Spleen (tissue), 11 donors: Measurements from ENCODE around the gene C5orf58. TPM values are rescaled to one million over a fixed set of nuclear protein-coding genes. Genes with fewer than 3 reads are reported as not detected.

Source experiments
- DNase-seq: peaks from one replicate; pipeline ENCODE4 v3.0.0-alpha.2; 2020
- H3K27ac ChIP-seq, 8 donors: fragments of 200-600 bp; sonication (generic) in 7 of 8; 1 replicate in 4 of 8; 2 replicates in 4 of 8; pipeline versions ENCODE4 v1.5.0 to v1.8.0; 2016 to 2021; ENCODE audit warnings: inconsistent platforms in 4 of 8, mild to moderate bottlenecking in 4 of 8, moderate library complexity in 1 of 8
- H3K27me3 ChIP-seq, 7 donors: fragments of 200-600 bp; sonication (generic) in 6 of 7; replicated peaks in 1 of 7; 1 replicate in 4 of 7; 2 replicates in 3 of 7; pipeline versions ENCODE4 v1.5.0 to v1.8.0; 2016 to 2021; ENCODE audit warnings: inconsistent platforms in 3 of 7, mild to moderate bottlenecking in 1 of 7
- H3K36me3 ChIP-seq, 6 donors: fragments of 200-600 bp; sonication (generic) in 5 of 6; 1 replicate in 4 of 6; 2 replicates in 2 of 6; pipeline versions ENCODE4 v1.5.0 to v1.8.0; 2016 to 2021; ENCODE audit warnings: inconsistent platforms in 2 of 6
- H3K4me1 ChIP-seq, 6 donors: fragments of 200-600 bp; sonication (generic) in 5 of 6; 1 replicate in 3 of 6; 2 replicates in 3 of 6; pipeline versions ENCODE4 v1.5.0 to v1.8.0; 2016 to 2021; ENCODE audit warnings: inconsistent platforms in 3 of 6
- H3K4me3 ChIP-seq, 8 donors: fragments of 200-600 bp; sonication (generic) in 7 of 8; 1 replicate in 4 of 8; 2 replicates in 4 of 8; pipeline versions ENCODE4 v1.5.0 to v1.8.0; 2016 to 2021; ENCODE audit warnings: inconsistent platforms in 4 of 8, mild to moderate bottlenecking in 4 of 8, moderate library complexity in 2 of 8
- H3K9me3 ChIP-seq, 8 donors: fragments of 200-600 bp; sonication (generic) in 7 of 8; 1 replicate in 4 of 8; 2 replicates in 4 of 8; pipeline versions ENCODE4 v1.5.0 to v1.8.0; 2016 to 2021; ENCODE audit warnings: inconsistent platforms in 4 of 8
- CTCF ChIP-seq, 11 experiments: fragments of 200-600 bp in 7 of 11; fragments of 450-650 bp in 4 of 11; sonication (generic) in 4 of 11; IDR thresholded peaks in 8 of 11; conservative IDR thresholded peaks in 3 of 11; 1 replicate in 7 of 11; 2 replicates in 4 of 11; pipeline versions ENCODE4 v1.4.0 to v1.8.0; 2016 to 2021; ENCODE audit warnings: antibody characterized with exemption in 11 of 11, inconsistent platforms in 4 of 11, mild to moderate bottlenecking in 1 of 11
- POLR2A ChIP-seq, 3 donors: fragments of 450-650 bp; IDR thresholded peaks; one replicate each; pipeline ENCODE4 v1.5.1; 2017; ENCODE audit warnings: antibody characterized with exemption in 3 of 3, mild to moderate bottlenecking in 1 of 3
- POLR2AphosphoS5 ChIP-seq, 3 donors: sonication (generic); formaldehyde crosslinking; IDR thresholded peaks; one replicate each; pipeline ENCODE4 v1.5.1; 2017; ENCODE audit warnings: antibody characterized with exemption in 3 of 3
- WGBS, 5 donors: extraction: QIAGEN DNeasy Blood & Tissue Kit in 3 of 5; methylation state at CpG; one replicate each; pipeline versions ENCODE4 v1.1.5 to v1.1.7; 2013 to 2018; 5-methylcytosine and 5-hydroxymethylcytosine counted together
- intact Hi-C: fragments of 100-400 bp; cut with DNase I; formaldehyde crosslinking; loops from one replicate; pipeline ENCODE4 v1.15.0; 2023; ENCODE audit warnings: low total_unique reads
- polyA plus RNA-seq, 3 donors: library from polyadenylated mRNA; stranded (reverse); fragments of 200-250 nt; gene quantifications; one replicate each; pipeline ENCODE4 v1.2.1, GENCODE V29; 2013
- total RNA-seq, 7 donors: library from RNA; depleted of rRNA in 3 of 7; stranded (reverse); fragments of >200 nt in 3 of 7; fragmentation: NEBNext Ultra II Directional in 4 of 7; extraction: Animal tissue kit (Norgen Biotek cat#: 25700) in 4 of 7; gene quantifications; one replicate each; pipeline versions ENCODE4 v1.1.0 to v1.2.1, GENCODE V29; 2016 to 2021
- donor health status: healthy with polysubstance abuse.
- donor health status: DM: no; HTN: no; CAD: no; lungs with moderate emphysema.
- donor health status: DM: no; HTN: no; CAD: no.
- donor health status: Bipolar disorder and iron deficiency.
- donor health status: healthy.
- donor health status: DM: no; HTN: no; CAD: no.
- donor health status: DM: yes; HTN: yes; CAD: no.

C5orf58 gene
- total and polyA plus RNA-seq, 10 donors: 0.35 TPM; not detected in 9

- peaks cover 0 to 100% (median 32%) of the 10 kb centered on the region in 6 donors for H3K36me3 ChIP-seq
- peak overlapping the region; percentile 8 to 99 (median 85) for H3K27ac ChIP-seq
- DNase-seq: no peak
- no peaks in the 10 kb centered on the region for H3K9me3 ChIP-seq
- peak overlapping the region in 1 of 8 donors; percentile 6 for H3K4me3 ChIP-seq
- H3K4me1 ChIP-seq: peaks cover 54 to 100% (median 94%) of the 10 kb centered on the region in 6 donors
- 69 to 89% (median 75%) methylated on average over 15 of the region's 15 CpGs for WGBS, 5 donors
- no peak for TF ChIP-seq POLR2A (IDR thresholded peaks at IDR 0.05)
- TF ChIP-seq CTCF (IDR thresholded peaks at IDR 0.05 in 8 of 11, conservative IDR thresholded peaks at IDR 0.05 in 3 of 11): no peak
- peak; percentile 30 to 52 (median 41) for TF ChIP-seq POLR2AphosphoS5 (IDR thresholded peaks at IDR 0.05)
- intact Hi-C loops: no loop called here
- H3K27me3 ChIP-seq: peaks cover 0 to 10% (median 0%) of the 10 kb centered on the region in 7 donors
Observed at GRCh38 chr5:170270293-170271069, 37.7 kb downstream of the C5orf58 start.

- 56 to 76% (median 65%) methylated on average over 8 of the region's 8 CpGs for WGBS, 5 donors
- H3K9me3 ChIP-seq: no peaks in the 10 kb centered on the region
Observed at GRCh38 chr5:170273968-170274710, 41.4 kb downstream of the C5orf58 start.

GRCh38 chr5:170275376-170275994, 42.7 kb downstream of the C5orf58 start:
- intact Hi-C loops: no loop called here
- 58 to 68% (median 60%) methylated on average over 8 of the region's 8 CpGs for WGBS, 5 donors
- H3K27ac ChIP-seq: peak overlapping the region in 7 of 8 donors; percentile 48 to 99 (median 77)
- no peak overlapping the region for H3K4me3 ChIP-seq
- DNase-seq: no peak
- TF ChIP-seq CTCF (IDR thresholded peaks at IDR 0.05 in 8 of 11, conservative IDR thresholded peaks at IDR 0.05 in 3 of 11) (no peak), POLR2A (IDR thresholded peaks at IDR 0.05) (no peak), POLR2AphosphoS5 (IDR thresholded peaks at IDR 0.05) (no peak)
- peaks cover 52 to 99% (median 93%) of the 10 kb centered on the region in 6 donors for H3K4me1 ChIP-seq
- H3K36me3 ChIP-seq: peaks cover 0 to 77% (median 23%) of the 10 kb centered on the region in 6 donors
- H3K9me3 ChIP-seq: no peaks in the 10 kb centered on the region
- H3K27me3 ChIP-seq: no peaks in the 10 kb centered on the region

More at GRCh38 chr5:170273968-170274710, 41.4 kb downstream of the C5orf58 start:
- Histone ChIP-seq H3K4me1 (peaks cover 49 to 99% (median 93%) of the 10 kb centered on the region in 6 donors), H3K36me3 (peaks cover 0 to 78% (median 24%) of the 10 kb centered on the region in 6 donors), H3K27me3 (no peaks in the 10 kb centered on the region), H3K4me3 (peak overlapping the region in 1 of 8 donors; percentile 3), H3K27ac (peak overlapping the region in 6 of 8 donors; percentile 26 to 99 (median 82))
- peak; percentile 2 to 27 (median 24) for TF ChIP-seq POLR2AphosphoS5 (IDR thresholded peaks at IDR 0.05)
- no peak for TF ChIP-seq POLR2A (IDR thresholded peaks at IDR 0.05)
- TF ChIP-seq CTCF (IDR thresholded peaks at IDR 0.05 in 8 of 11, conservative IDR thresholded peaks at IDR 0.05 in 3 of 11): peak in 7 of 11 experiments; percentile 10 to 60 (median 19)
- no peak for DNase-seq
- intact Hi-C loops: no loop called here
